T47D (cell line): ENCODE measurements around the gene RGS13.

Experiments
- DNase-seq, 2 experiments: peaks; one replicate each; pipeline versions ENCODE4 v3.0.0 to v3.0.0-alpha.2; 2011 to 2012; ENCODE audit warnings: low read depth in 1 of 2, low spot score in 1 of 2
- JUND ChIP-seq: IDR thresholded peaks from 2 replicates; pipeline ENCODE4 v1.6.1; 2012; ENCODE audit warnings: low read depth
- in situ Hi-C: cut with HindIII; loops from 2 replicates; pipeline ENCODE4 v1.10.0; 2016; ENCODE audit warnings: low sequenced_read_pairs, low pct_unique_long_range_greater_than_20kb

Gene RGS13

GRCh38 chr1:192604979-192605620 lies 30.8 kb upstream of the RGS13 start:
- no peak for TF ChIP-seq JUND
- in situ Hi-C loops = no loop called here
- no peak for DNase-seq

- TF ChIP-seq JUND = no peak
- DNase-seq = no peak
- in situ Hi-C loops = no loop called here
Observed at GRCh38 chr1:192608671-192609070, 27.3 kb upstream of the RGS13 start.

GRCh38 chr1:192609110-192610079 lies 26.6 kb upstream of the RGS13 start:
- in situ Hi-C loops = no loop called here

GRCh38 chr1:192610112-192610889 lies 25.6 kb upstream of the RGS13 start:
- in situ Hi-C loops = no loop called here
- DNase-seq = peak in 1 of 2 experiments; percentile 16
- no peak for TF ChIP-seq JUND

More at GRCh38 chr1:192609110-192610079, 26.6 kb upstream of the RGS13 start:
- no peak for DNase-seq
- no peak for TF ChIP-seq JUND

GRCh38 chr1:192615055-192615454 lies 20.9 kb upstream of the RGS13 start:
- no peak for TF ChIP-seq JUND
- in situ Hi-C loops = no loop called here
- no peak for DNase-seq

GRCh38 chr1:192620071-192620635 lies 15.8 kb upstream of the RGS13 start:
- in situ Hi-C loops = no loop called here
- TF ChIP-seq JUND = no peak
- DNase-seq = no peak

- TF ChIP-seq JUND = no peak
- DNase-seq = no peak
- in situ Hi-C loops = no loop called here
Observed at GRCh38 chr1:192626366-192627179, 9.4 kb upstream of the RGS13 start.

GRCh38 chr1:192627901-192628300 lies 8.0 kb upstream of the RGS13 start:
- in situ Hi-C loops = no loop called here
- no peak for TF ChIP-seq JUND
- no peak for DNase-seq

GRCh38 chr1:192628396-192629057 lies 7.4 kb upstream of the RGS13 start:
- DNase-seq = no peak
- TF ChIP-seq JUND = no peak
- in situ Hi-C loops = no loop called here

GRCh38 chr1:192629612-192630011 lies 6.3 kb upstream of the RGS13 start:
- in situ Hi-C loops = no loop called here
- no peak for DNase-seq
- TF ChIP-seq JUND = no peak

- no peak for DNase-seq
- in situ Hi-C loops = no loop called here
- no peak for TF ChIP-seq JUND
Observed at GRCh38 chr1:192630521-192631287, 5.2 kb upstream of the RGS13 start.
